IMR-90 (cell line): ENCODE measurements around the gene PDE6A. TPM values are rescaled to one million over a fixed set of nuclear protein-coding genes. Genes with fewer than 3 reads are reported as not detected.

Source experiments
- ATAC-seq: fragments of 200-7000 bp; cut with Tn5 transposase; 2 replicates; pipeline ENCODE4 v1.9.1; 2020; ENCODE audit warnings: low read depth, mild to moderate bottlenecking, moderate library complexity
- BruUV-seq: library from RNA; stranded (reverse); fragments of 400-500 nt; replicated peaks from 2 replicates; lab custom pipeline; 2021; lab: Mats Ljungman, UMichigan
- CTCF ChIA-PET: fragments of 300-600 bp; formaldehyde crosslinking; extraction: SDS; loops from one replicate; lab custom pipeline; 2021; ENCODE audit warnings: antibody characterized with exemption; lab: Yijun Ruan, JAX
- POLR2A ChIA-PET: fragments of 300-600 bp; sonication (Branson Sonifier 250); formaldehyde crosslinking; loops from one replicate; lab custom pipeline; 2022; ENCODE audit warnings: antibody characterized with exemption; ENCODE audit not compliant: unreplicated experiment; lab: Charles Lee
- DNase-seq: peaks from one replicate; pipeline ENCODE4 v3.0.0; 2013
- H2AFZ ChIP-seq: replicated peaks from 2 replicates; pipeline ENCODE3; 2013; ENCODE audit warnings: low read length, mild to moderate bottlenecking; ENCODE audit not compliant: poor library complexity
- H2AK5ac ChIP-seq: 2 replicates; pipeline ENCODE4 v1.6.1; 2013; ENCODE audit warnings: low read depth, low read length, inconsistent platforms
- H2AK9ac ChIP-seq: replicated peaks from 2 replicates; pipeline ENCODE3; 2013; ENCODE audit warnings: mild to moderate bottlenecking, low read depth, low read length, moderate library complexity; ENCODE audit not compliant: poor library complexity
- H2BK120ac ChIP-seq: 2 replicates; pipeline ENCODE4 v1.6.1; 2013; ENCODE audit warnings: low read depth, low read length, inconsistent platforms
- H2BK15ac ChIP-seq: 3 replicates; pipeline ENCODE4 v1.6.1; 2013; ENCODE audit warnings: low read depth, low read length, inconsistent platforms
- H2BK20ac ChIP-seq: 2 replicates; pipeline ENCODE4 v1.6.1; 2013; ENCODE audit warnings: low read depth, mild to moderate bottlenecking, inconsistent platforms, low read length, moderate library complexity
- H2BK5ac ChIP-seq: 2 replicates; pipeline ENCODE4 v1.6.1; 2013; ENCODE audit warnings: mild to moderate bottlenecking, low read depth, low read length, inconsistent platforms; ENCODE audit not compliant: poor library complexity, severe bottlenecking
- H3K14ac ChIP-seq: replicated peaks from 2 replicates; pipeline ENCODE4 v1.6.1; 2013; ENCODE audit warnings: low read depth, low read length, inconsistent platforms
- H3K18ac ChIP-seq: 2 replicates; pipeline ENCODE4 v1.6.1; 2013; ENCODE audit warnings: low read depth, low read length, control low read depth
- H3K23ac ChIP-seq: 2 replicates; pipeline ENCODE4 v1.6.1; 2013; ENCODE audit warnings: low read depth, low read length, inconsistent platforms
- H3K27ac ChIP-seq: 2 replicates; pipeline ENCODE4 v1.5.1; 2013; ENCODE audit warnings: mild to moderate bottlenecking, control low read depth, low read length; ENCODE audit not compliant: insufficient read depth
- H3K27me3 ChIP-seq: 2 replicates; pipeline ENCODE4 v1.6.1; 2013; ENCODE audit warnings: low read length; ENCODE audit not compliant: control insufficient read depth, insufficient read depth
- H3K36me3 ChIP-seq: 2 replicates; pipeline ENCODE4 v1.6.1; 2013; ENCODE audit warnings: low read length, mixed read lengths; ENCODE audit not compliant: control insufficient read depth, insufficient read depth
- H3K4ac ChIP-seq: 2 replicates; pipeline ENCODE4 v1.6.1; 2013; ENCODE audit warnings: low read depth, low read length, inconsistent platforms
- H3K4me1 ChIP-seq: 2 replicates; pipeline ENCODE4 v1.6.1; 2013; ENCODE audit warnings: low read length, mixed read lengths; ENCODE audit not compliant: control insufficient read depth, insufficient read depth
- H3K4me2 ChIP-seq: 2 replicates; pipeline ENCODE4 v1.6.1; 2013; ENCODE audit warnings: low read depth, mild to moderate bottlenecking, control low read depth, low read length, moderate library complexity
- H3K4me3 ChIP-seq: 2 replicates; pipeline ENCODE4 v1.5.1; 2013; ENCODE audit warnings: low read depth, mild to moderate bottlenecking, control low read depth, low read length, moderate library complexity; ENCODE audit not compliant: insufficient read depth
- H3K56ac ChIP-seq: 2 replicates; pipeline ENCODE4 v1.6.1; 2013; ENCODE audit warnings: low read length, inconsistent platforms; ENCODE audit not compliant: insufficient read depth; ENCODE audit errors: extremely low read depth
- H3K79me1 ChIP-seq, 2 experiments: 2 replicates each; pipeline ENCODE4 v1.6.1; 2013; ENCODE audit warnings: low read length in 2 of 2, inconsistent platforms in 1 of 2, low read depth in 1 of 2
- H3K9ac ChIP-seq: 2 replicates; pipeline ENCODE4 v1.6.1; 2013; ENCODE audit warnings: low read depth, low read length, control low read depth
- H3K9me1 ChIP-seq: 2 replicates; pipeline ENCODE4 v1.6.1; 2013; ENCODE audit warnings: low read length, inconsistent platforms; ENCODE audit not compliant: insufficient read depth
- H3K9me3 ChIP-seq: 2 replicates; pipeline ENCODE4 v1.6.1; 2013; ENCODE audit warnings: low read length; ENCODE audit not compliant: control insufficient read depth, insufficient read depth
- H4K20me1 ChIP-seq: 2 replicates; pipeline ENCODE4 v1.6.1; 2013; ENCODE audit warnings: low read length, inconsistent platforms; ENCODE audit not compliant: insufficient read depth
- H4K5ac ChIP-seq: 2 replicates; pipeline ENCODE4 v1.6.1; 2013; ENCODE audit warnings: mild to moderate bottlenecking, low read depth, low read length, control low read depth
- H4K8ac ChIP-seq, 2 experiments: 2 replicates each; pipeline ENCODE4 v1.6.1; 2013; ENCODE audit warnings: low read depth in 2 of 2, low read length in 2 of 2, control low read depth in 1 of 2, inconsistent platforms in 1 of 2
- H4K91ac ChIP-seq: 2 replicates; pipeline ENCODE4 v1.6.1; 2013; ENCODE audit warnings: low read depth, low read length, inconsistent platforms; ENCODE audit not compliant: insufficient read depth
- NFE2L2 ChIP-seq: fragments of 150-350 bp; IDR thresholded peaks from 2 replicates; pipeline ENCODE4 v1.6.1; 2016; ENCODE audit warnings: low read depth, mild to moderate bottlenecking, low read length
- SMC3 ChIP-seq: fragments of 150-350 bp; IDR thresholded peaks from 2 replicates; pipeline ENCODE4 v1.6.1; 2016; ENCODE audit warnings: low read depth, mild to moderate bottlenecking, antibody characterized with exemption, low read length, moderate library complexity
- WGBS, 2 experiments: methylation state at CpG; one replicate each; pipeline versions ENCODE4 v1.1.5 to v1.1.7; 2013; ENCODE audit warnings: missing lambda C conversion rate in 2 of 2; ENCODE audit not compliant: insufficient read length in 1 of 2; ENCODE audit errors: extremely low coverage in 2 of 2; 5-methylcytosine and 5-hydroxymethylcytosine counted together
- dilution Hi-C: fragments of 300-500 bp; cut with HindIII; formaldehyde crosslinking; loops from one replicate; pipeline ENCODE4 v1.14.3; 2018; ENCODE audit warnings: low sequenced_read_pairs; ENCODE audit not compliant: unreplicated experiment
- in situ Hi-C: fragments of 300-500 bp; cut with MboI; formaldehyde crosslinking; loops from 3 replicates; pipeline ENCODE4 v1.14.3; 2019; ENCODE audit warnings: low sequenced_read_pairs, inconsistent platforms, mixed read lengths
- intact Hi-C: fragments of 100-400 bp; cut with micrococcal nuclease; formaldehyde crosslinking; loops from 2 replicates; pipeline ENCODE4 v1.10.0; 2022
- polyA plus RNA-seq, 3 experiments: library from polyadenylated mRNA; depleted of rRNA; stranded (reverse); fragments of >200 nt; gene quantifications; 2 replicates each; pipeline ENCODE4 v1.2.3, GENCODE V29; 2012; ENCODE audit warnings: low replicate concordance in 1 of 3
- total RNA-seq: library from RNA; depleted of rRNA; stranded (reverse); fragments of >200 nt; gene quantifications from 2 replicates; pipeline ENCODE4 v1.2.3, GENCODE V29; 2012

Gene PDE6A
- total and polyA plus RNA-seq, 2 of the 4 experiments (the other 2 are of a cell fraction): not detected

DNA sequence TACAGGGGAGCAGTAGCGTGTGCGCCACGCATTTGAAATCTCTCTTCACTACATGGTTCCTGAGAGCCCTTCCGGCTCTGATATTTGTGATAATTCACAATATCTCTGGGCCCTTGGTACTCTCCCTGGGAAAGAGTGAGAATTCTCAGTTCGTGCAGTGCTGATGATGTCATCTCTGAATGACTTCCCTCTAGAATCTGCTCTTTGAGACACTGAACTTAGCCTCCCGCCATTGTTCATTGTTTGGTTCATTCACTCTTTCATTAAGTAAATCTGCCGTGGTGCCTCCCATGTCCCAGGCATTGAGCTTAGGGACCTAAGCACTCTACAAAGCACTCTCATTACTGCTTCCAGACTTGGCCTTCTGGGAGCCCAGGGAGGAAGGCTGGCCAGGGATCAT, 120.5 kb downstream of the PDE6A start:
- intact Hi-C loops: no loop called here
- dilution Hi-C loops: loop anchor here (10.0 kb wide), 1 partner anchor 189 kb away; no protein-coding TSS in a partner anchor
- Histone ChIP-seq H4K91ac (no peak overlapping the region), H3K14ac (no peak overlapping the region), H2AK9ac (no peak overlapping the region), H4K5ac (no peak overlapping the region), H4K20me1 (no peaks in the 10 kb centered on the region), H2BK15ac (no peak overlapping the region), H2BK20ac (no peak overlapping the region), H3K4me3 (no peak overlapping the region), H3K23ac (no peak overlapping the region), H2BK5ac (no peak overlapping the region), H2AFZ (no peak overlapping the region), H3K9me1 (no peaks in the 10 kb centered on the region), H4K8ac (no peak overlapping the region), H3K18ac (no peak overlapping the region), H2BK120ac (no peak overlapping the region), H3K9me3 (no peaks in the 10 kb centered on the region), H3K36me3 (no peaks in the 10 kb centered on the region), H3K4ac (no peak overlapping the region), H2AK5ac (no peak overlapping the region), H3K56ac (no peak overlapping the region), H3K9ac (no peak overlapping the region), H3K27ac (no peak overlapping the region), H3K4me1 (no peaks in the 10 kb centered on the region), H3K4me2 (no peak overlapping the region), H3K27me3 (peaks cover 2% of the 10 kb centered on the region), H3K79me1 (no peaks in the 10 kb centered on the region)
- ATAC-seq: no peak
- in situ Hi-C loops: no loop called here
- POLR2A ChIA-PET: interaction anchor here (0.6 kb wide), 1 partner anchor 110 kb away, joined by 3 read pairs; no protein-coding TSS in a partner anchor
- TF ChIP-seq NFE2L2: no peak
- no peak for TF ChIP-seq SMC3
- CTCF ChIA-PET: no interaction called here
- DNase-seq: no peak
- 100% methylated on average over 1 of the region's 7 CpGs; no CpG with 5 or more reads in 1 of the 2 experiments for whole genome bisulfite sequencing, 2 experiments
- BruUV-seq: no TSS peak
